ENCODE data around the gene BDH1.
A peak's percentile ranks its signal among the peaks of the same experiment; 100 is the strongest.

- TF ChIP-seq CTCF (IDR thresholded peaks at IDR 0.05) (no peak), POLR2AphosphoS5 (IDR thresholded peaks at IDR 0.05) (peak in 1 of 3 donors; percentile 42)
Observed at GRCh38 chr3:197487911-197488391, 67.8 kb downstream of the BDH1 start.

Measured in breast epithelium (tissue), 3 donors.